Measurements from ENCODE around the gene BMPR1A. TPM values are rescaled to one million over a fixed set of nuclear protein-coding genes. Genes with fewer than 3 reads are reported as not detected.

Gene BMPR1A
- total RNA-seq, 1 experiment from 2014 or later = 24.3 TPM

- BruUV-seq (replicated peaks) = no TSS peak
- Histone ChIP-seq H3K27me3 (ENCODE audit: insufficient read depth, low read depth) (no peaks in the 10 kb centered on the region), H3K27ac (peak overlapping the region; percentile 91), H3K4me1 (replicated peaks; ENCODE audit: insufficient read depth) (peaks cover 63% of the 10 kb centered on the region), H2AFZ (peak overlapping the region; percentile 58; the same call in 1 of the 2 replicates), H3K4me3 (peak overlapping the region; percentile 81), H4K20me1 (ENCODE audit: insufficient read depth) (no peaks in the 10 kb centered on the region), H3K9me3 (ENCODE audit: insufficient read depth, low read depth) (no peaks in the 10 kb centered on the region), H3K79me2 (ENCODE audit: low read depth) (peaks cover 27% of the 10 kb centered on the region), H3K36me3 (ENCODE audit: low read depth) (no peaks in the 10 kb centered on the region), H3K9me2 (ENCODE audit: insufficient read depth) (no peaks in the 10 kb centered on the region), H3K4me2 (peak overlapping the region; percentile 95), H3F3A (ENCODE audit: insufficient read depth, low read depth) (peaks cover 48% of the 10 kb centered on the region)
- ChIA-PET POLR2A (ENCODE audit: unreplicated experiment) (no interaction called here), CTCF (no interaction called here)
- TF ChIP-seq CTCF (conservative IDR thresholded peaks at IDR 0.05) (no peak), EZH2 (IDR thresholded peaks at IDR 0.05; ENCODE audit: low read depth) (no peak)
- DNase-seq = peak; percentile 66 to 88
- intact Hi-C loops (cut with micrococcal nuclease; ENCODE audit: unreplicated experiment) = loop anchor here (2.0 to 5.0 kb wide), 2 partner anchors 51 to 123 kb away; partner anchors contain the start of genes FAM25A, GLUD1 and SHLD2
Observed at GRCh38 chr10:86971232-86971991, 215.0 kb downstream of the BMPR1A start.

GRCh38 chr10:86972613-86973380 is 216.4 kb downstream of the BMPR1A start:
- H3K9me3 ChIP-seq (ENCODE audit: insufficient read depth, low read depth) = no peaks in the 10 kb centered on the region
- no peaks in the 10 kb centered on the region for H3K27me3 ChIP-seq (ENCODE audit: insufficient read depth, low read depth)
- intact Hi-C loops (cut with micrococcal nuclease; ENCODE audit: unreplicated experiment) = loop anchor here (5.0 kb wide), 1 partner anchor 50 kb away; the partner anchor contains the start of gene FAM25A
- H3K27ac ChIP-seq = peak overlapping the region; percentile 91
- H3K4me2 ChIP-seq = peak overlapping the region; percentile 95; the same call in 1 of the 2 replicates
- CTCF ChIA-PET = no interaction called here
- no peak overlapping the region for H3K4me3 ChIP-seq
- BruUV-seq (replicated peaks) = no TSS peak
- POLR2A ChIA-PET (ENCODE audit: unreplicated experiment) = no interaction called here
- H3K4me1 ChIP-seq (replicated peaks; ENCODE audit: insufficient read depth) = peaks cover 55% of the 10 kb centered on the region
- H2AFZ ChIP-seq = no peak overlapping the region
- no peaks in the 10 kb centered on the region for H3K9me2 ChIP-seq (ENCODE audit: insufficient read depth)
- H3F3A ChIP-seq (ENCODE audit: insufficient read depth, low read depth) = peaks cover 47% of the 10 kb centered on the region
- H4K20me1 ChIP-seq (ENCODE audit: insufficient read depth) = no peaks in the 10 kb centered on the region
- no peaks in the 10 kb centered on the region for H3K36me3 ChIP-seq (ENCODE audit: low read depth)
- peaks cover 24% of the 10 kb centered on the region for H3K79me2 ChIP-seq (ENCODE audit: low read depth)
- no peak for DNase-seq
- TF ChIP-seq EZH2 (IDR thresholded peaks at IDR 0.05; ENCODE audit: low read depth) (no peak), CTCF (conservative IDR thresholded peaks at IDR 0.05) (no peak)

- H3K27ac ChIP-seq = peak overlapping the region; percentile 78
- H4K20me1 ChIP-seq (ENCODE audit: insufficient read depth) = no peaks in the 10 kb centered on the region
- H3K27me3 ChIP-seq (ENCODE audit: insufficient read depth, low read depth) = no peaks in the 10 kb centered on the region
- no peaks in the 10 kb centered on the region for H3K36me3 ChIP-seq (ENCODE audit: low read depth)
- peak overlapping the region; percentile 80 for H3K4me2 ChIP-seq
- no peak overlapping the region; the same call in none of the 2 replicates for H2AFZ ChIP-seq
- intact Hi-C loops (cut with micrococcal nuclease; ENCODE audit: unreplicated experiment) = loop anchor here (5.0 kb wide), 1 partner anchor 48 kb away; the partner anchor contains the start of gene FAM25A
- peaks cover 53% of the 10 kb centered on the region for H3F3A ChIP-seq (ENCODE audit: insufficient read depth, low read depth)
- H3K9me3 ChIP-seq (ENCODE audit: insufficient read depth, low read depth) = no peaks in the 10 kb centered on the region
- BruUV-seq (replicated peaks) = no TSS peak
- no peaks in the 10 kb centered on the region for H3K9me2 ChIP-seq (ENCODE audit: insufficient read depth)
- peaks cover 63% of the 10 kb centered on the region for H3K4me1 ChIP-seq (replicated peaks; ENCODE audit: insufficient read depth)
- TF ChIP-seq EZH2 (IDR thresholded peaks at IDR 0.05; ENCODE audit: low read depth) = no peak
- TF ChIP-seq CTCF (conservative IDR thresholded peaks at IDR 0.05) = no peak
- peaks cover 9% of the 10 kb centered on the region; the same call in 1 of the 2 replicates for H3K79me2 ChIP-seq (ENCODE audit: low read depth)
- peak in 1 of 2 experiments; percentile 88 for DNase-seq
- CTCF ChIA-PET = interaction anchor here (0.6 kb wide), 1 partner anchor 9 kb away, joined by 3 read pairs; no protein-coding TSS in a partner anchor
- peak overlapping the region; percentile 47; the same call in 1 of the 2 replicates for H3K4me3 ChIP-seq
- POLR2A ChIA-PET (ENCODE audit: unreplicated experiment) = interaction anchor here (0.6 to 0.7 kb wide), 2 partner anchors 91 to 117 kb away, joined by 6 to 7 read pairs; no protein-coding TSS in a partner anchor
Observed at GRCh38 chr10:86974484-86974883, 218.1 kb downstream of the BMPR1A start.

Data from PC-9 (cell line).